SU-DHL-6 (cell line): Measurements from ENCODE around the gene CYB5R3.

Experiments
- CTCF ChIP-seq: fragments of 200-600 bp; sonication (generic); IDR thresholded peaks from one replicate; pipeline ENCODE4 v1.5.1; 2017; ENCODE audit warnings: antibody characterized with exemption, mild to moderate bottlenecking, low read length, moderate library complexity; ENCODE audit not compliant: insufficient read depth, poor library complexity, severe bottlenecking
- EZH2phosphoT487 ChIP-seq: fragments of 200-600 bp; sonication (generic), shearing (Covaris generic); conservative IDR thresholded peaks from 2 replicates; pipeline ENCODE4 v1.6.1; 2018; ENCODE audit warnings: mild to moderate bottlenecking, antibody characterized with exemption, low read length, moderate library complexity, mixed read lengths

GRCh38 chr22:42641801-42642413 is 7.3 kb downstream of the CYB5R3 start:
- TF ChIP-seq CTCF: no peak
- TF ChIP-seq EZH2phosphoT487: no peak
